NCI-H446 (cell line): ENCODE measurements around the gene ANKRD49.

ENCODE experiments used
- DNase-seq, 2 experiments: peaks; one replicate each; lab custom pipeline; 2025; lab: John Stamatoyannopoulos, UW

ANKRD49 gene

GRCh38 chr11:94544646-94545263 lies 51.0 kb downstream of the ANKRD49 start:
- DNase-seq = no peak

GRCh38 chr11:94545264-94546161 lies 51.7 kb downstream of the ANKRD49 start:
- DNase-seq = peak in 1 of 2 experiments; percentile 43

- DNase-seq = no peak
Observed at GRCh38 chr11:94546162-94546470, 52.3 kb downstream of the ANKRD49 start.

- no peak for DNase-seq
Observed at GRCh38 chr11:94546886-94547285, 53.1 kb downstream of the ANKRD49 start.

DNA sequence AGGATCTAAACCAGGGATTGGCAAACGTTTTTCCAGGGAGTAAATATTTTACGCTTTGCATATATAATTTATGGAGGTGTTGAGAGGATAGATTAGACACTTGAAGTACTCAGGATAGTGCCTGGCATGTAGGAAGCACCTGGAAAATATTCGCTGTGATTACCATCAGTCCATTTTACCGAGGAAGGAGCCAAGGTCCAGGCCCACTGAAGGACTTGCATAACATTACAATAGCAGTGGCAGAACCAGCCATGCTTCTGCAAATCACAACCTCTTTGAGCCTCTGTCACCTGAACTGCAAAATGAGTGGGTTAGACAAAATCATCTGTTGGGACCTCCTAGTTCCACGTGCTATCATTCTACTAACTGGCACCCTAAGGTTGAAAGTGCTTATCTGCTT lies 55.4 kb downstream of the ANKRD49 start:
- no peak for DNase-seq
